HG03108 (cell line): ENCODE results near the gene SPSB1.

Experiments used
- ATAC-seq: cut with Tn5 transposase; IDR thresholded peaks from one replicate; pipeline ENCODE4 v1.9.1; 2021; ENCODE audit warnings: moderate library complexity; ENCODE audit not compliant: unreplicated experiment

The SPSB1 gene

DNA sequence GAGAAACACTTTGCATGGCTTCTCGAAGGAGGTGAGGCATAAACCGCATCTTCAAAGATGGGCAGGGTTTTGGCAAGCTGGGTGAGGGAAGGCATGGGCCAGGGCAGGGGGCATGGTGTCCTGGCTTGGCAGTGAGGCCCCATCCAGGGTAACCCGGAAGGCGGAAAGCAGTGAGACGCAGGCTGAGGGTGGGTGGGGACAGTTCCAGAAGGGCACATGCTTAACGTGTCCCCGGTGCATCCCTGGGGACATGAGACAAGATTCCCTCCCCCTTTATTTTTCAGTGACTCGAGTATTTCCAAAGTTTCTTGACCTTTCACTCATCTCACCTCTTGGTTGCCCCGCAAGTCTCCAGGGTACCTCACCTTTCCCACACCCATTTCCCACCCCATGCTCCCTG, 123.8 kb downstream of the SPSB1 start:
- no peak for ATAC-seq

DNA sequence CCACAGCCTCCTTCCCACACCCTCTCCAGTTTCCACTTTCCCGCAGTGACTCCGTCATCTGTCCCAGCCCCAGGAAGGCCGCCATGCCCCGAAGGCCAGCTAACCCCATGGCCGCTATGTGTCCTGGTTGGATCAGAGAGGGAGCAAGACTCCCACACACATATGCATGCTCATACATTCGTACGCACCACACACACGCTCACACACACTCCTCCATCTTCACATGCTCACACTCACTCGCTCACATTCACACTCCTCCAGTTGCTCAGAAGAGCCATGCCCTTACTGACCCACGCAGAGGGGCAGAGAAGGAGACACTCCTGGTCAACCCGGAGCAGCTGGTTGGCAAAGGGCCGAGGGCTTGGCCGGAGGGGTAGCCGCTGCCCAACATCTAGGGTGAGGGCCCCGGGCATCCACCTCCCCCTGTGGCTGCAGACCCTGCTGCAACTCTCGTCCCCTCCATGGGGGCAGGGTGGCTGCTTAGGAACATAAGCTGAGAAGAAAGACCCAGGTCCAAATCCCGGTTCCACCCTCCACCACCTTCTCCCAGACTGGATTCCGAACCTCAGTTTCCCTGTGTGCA, 124.3 kb downstream of the SPSB1 start:
- ATAC-seq = no peak

DNA sequence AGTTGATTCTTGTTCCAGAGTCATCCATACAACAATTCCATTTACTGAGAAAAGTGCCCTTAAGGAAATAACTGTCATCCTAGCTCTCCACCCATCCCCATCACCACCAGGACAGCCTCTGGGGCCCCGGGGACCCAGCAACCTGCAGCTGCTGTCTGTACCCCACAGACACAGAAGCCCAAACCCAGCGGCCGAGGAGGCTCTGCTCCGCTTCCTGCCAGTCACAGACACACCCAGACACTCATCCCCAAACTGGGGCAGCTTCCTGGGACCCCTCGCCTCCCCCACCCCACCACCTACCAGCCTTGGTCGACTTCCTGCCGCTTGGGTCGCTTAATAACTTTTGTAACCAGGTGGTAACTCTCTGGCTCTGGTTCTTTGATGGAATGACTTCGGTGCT, 125.0 kb downstream of the SPSB1 start:
- no peak for ATAC-seq

DNA sequence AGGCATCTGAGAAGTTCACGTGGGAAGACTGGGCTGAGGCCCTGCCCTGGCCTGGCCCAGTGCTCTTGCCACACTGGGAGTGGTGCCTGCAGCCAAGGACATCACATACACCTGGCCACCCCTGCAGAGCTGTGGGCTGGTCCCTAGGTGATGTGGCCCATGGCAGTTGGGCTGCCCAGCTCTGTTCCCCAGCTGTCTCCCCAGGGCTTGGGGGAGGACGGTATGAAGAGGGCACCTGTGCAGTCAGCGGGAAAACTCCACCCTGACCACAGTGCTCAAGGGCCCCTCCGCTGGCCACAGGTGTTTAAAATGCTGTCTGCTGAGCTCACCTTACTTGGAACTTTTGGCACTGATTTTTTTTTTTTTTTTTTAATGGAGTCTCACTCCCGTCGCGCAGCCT, 126.2 kb downstream of the SPSB1 start:
- no peak for ATAC-seq
